ENCODE results near the gene C1orf226. TPM values are rescaled to one million over a fixed set of nuclear protein-coding genes. Genes with fewer than 3 reads are reported as not detected.

The C1orf226 gene, protein sequence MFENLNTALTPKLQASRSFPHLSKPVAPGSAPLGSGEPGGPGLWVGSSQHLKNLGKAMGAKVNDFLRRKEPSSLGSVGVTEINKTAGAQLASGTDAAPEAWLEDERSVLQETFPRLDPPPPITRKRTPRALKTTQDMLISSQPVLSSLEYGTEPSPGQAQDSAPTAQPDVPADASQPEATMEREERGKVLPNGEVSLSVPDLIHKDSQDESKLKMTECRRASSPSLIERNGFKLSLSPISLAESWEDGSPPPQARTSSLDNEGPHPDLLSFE
- 3.6 TPM for polyA plus RNA-seq (2013, experiment 1 of 2)
- 3.8 TPM for polyA plus RNA-seq (2013, experiment 2 of 2)

DNA sequence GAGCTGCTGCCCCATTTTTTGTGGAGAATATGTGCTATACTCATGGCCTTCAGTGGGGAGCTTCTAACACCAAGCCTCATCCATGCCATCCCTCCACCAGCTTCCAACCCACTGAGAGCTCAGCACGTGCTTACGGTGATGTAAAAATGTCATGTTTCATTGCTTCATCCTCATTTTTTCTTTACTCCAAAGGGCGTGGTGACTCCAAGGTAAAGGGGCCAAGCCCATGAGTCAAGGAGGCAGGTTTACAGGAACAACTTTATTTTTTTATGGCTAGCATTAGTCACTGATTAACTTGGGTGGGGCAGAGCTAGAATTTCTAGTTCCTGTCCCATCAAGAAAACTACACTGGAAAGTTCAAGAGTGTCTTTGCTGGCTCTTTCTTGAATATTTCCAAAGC, at the start of gene C1orf226:
C1orf226 (plus strand) TSS at position 346 of the 400 bp plus-strand sequence. CDS start 174 bp downstream, outside the sequence.
- no peak within 1 kb of the TSS for H4K8ac ChIP-seq (ENCODE audit: low read depth, low read length)
- no peak within 1 kb of the TSS for H3K27ac ChIP-seq (replicated peaks; ENCODE audit: low read length)
- peaks cover 3 to 36% of the 10 kb centered on the region in 2 donors for H3K36me3 ChIP-seq (replicated peaks in 1 of 2; ENCODE audit: control insufficient read depth in 2 of 2, insufficient read depth in 2 of 2, low read length in 2 of 2)
- H3K4me3 ChIP-seq (ENCODE audit: low read length in 2 of 2) = no peak within 1 kb of the TSS
- peak within 1 kb of the TSS; percentile 40 for H2AK5ac ChIP-seq (ENCODE audit: low read depth, low read length)
- H3K9me3 ChIP-seq (replicated peaks in 1 of 2; ENCODE audit: control insufficient read depth in 2 of 2, insufficient read depth in 1 of 2, low read depth in 1 of 2, low read length in 2 of 2) = no peaks in the 10 kb centered on the region
- no CpG with 5 or more reads among the region's 3 CpGs for WGBS, 2 donors (ENCODE audit: extremely low coverage in 2 of 2, insufficient read length in 2 of 2, insufficient replicate concordance in 1 of 2)
- no peak within 1 kb of the TSS for H2BK12ac ChIP-seq (ENCODE audit: low read length)
- no peak within 1 kb of the TSS for H3K14ac ChIP-seq (ENCODE audit: low read length)
- no peak within 1 kb of the TSS for H3K23ac ChIP-seq (ENCODE audit: low read depth, low read length, poor library complexity)
- no peak within 1 kb of the TSS for H3K4ac ChIP-seq (ENCODE audit: low read length)
- no peaks in the 10 kb centered on the region for H3K79me1 ChIP-seq (ENCODE audit: low read depth, low read length)
- DNase-seq (ENCODE audit: low spot score) = no peak
- H3K4me1 ChIP-seq (ENCODE audit: control insufficient read depth in 2 of 2, insufficient read depth in 1 of 2, low read depth in 1 of 2, low read length in 2 of 2) = peaks cover 20 to 21% of the 10 kb centered on the region in 2 donors
- no peak within 1 kb of the TSS for H3K4me2 ChIP-seq (ENCODE audit: insufficient read depth, low read length, poor library complexity, severe bottlenecking)
- H3K18ac ChIP-seq (ENCODE audit: low read length) = peak within 1 kb of the TSS; percentile 11
- no peak within 1 kb of the TSS for H4K91ac ChIP-seq (ENCODE audit: low read depth, low read length, poor library complexity)
- H3K9ac ChIP-seq (ENCODE audit: low read depth, low read length, poor library complexity) = no peak within 1 kb of the TSS
- H2AFZ ChIP-seq (ENCODE audit: low read length) = no peak within 1 kb of the TSS
- no peak within 1 kb of the TSS for H2BK120ac ChIP-seq (ENCODE audit: low read depth, low read length)
- H2BK5ac ChIP-seq (ENCODE audit: low read length) = no peak within 1 kb of the TSS
- H2BK15ac ChIP-seq (ENCODE audit: low read length) = no peak within 1 kb of the TSS
- no peaks in the 10 kb centered on the region for H3K27me3 ChIP-seq (ENCODE audit: control insufficient read depth in 3 of 3, insufficient read depth in 3 of 3, low read depth in 1 of 3, low read length in 3 of 3)

GRCh38 chr1:162333991-162334390, 47.5 kb upstream of the C1orf226 start:
- no peak overlapping the region for H3K4me2 ChIP-seq (ENCODE audit: insufficient read depth, low read length, poor library complexity, severe bottlenecking)
- H3K27ac ChIP-seq (replicated peaks; ENCODE audit: low read length) = no peak overlapping the region
- H2BK12ac ChIP-seq (ENCODE audit: low read length) = no peak overlapping the region

GRCh38 chr1:162335126-162335525, 46.4 kb upstream of the C1orf226 start:
- no CpG with 5 or more reads among the region's 5 CpGs for WGBS, 2 donors (ENCODE audit: extremely low coverage in 2 of 2, insufficient read length in 2 of 2, insufficient replicate concordance in 1 of 2)
- Histone ChIP-seq H2BK120ac (ENCODE audit: low read depth, low read length) (no peak overlapping the region), H4K8ac (ENCODE audit: low read depth, low read length) (no peak overlapping the region), H3K4me3 (ENCODE audit: low read length in 2 of 2) (no peak overlapping the region), H3K18ac (ENCODE audit: low read length) (no peak overlapping the region), H3K4me1 (ENCODE audit: control insufficient read depth in 2 of 2, insufficient read depth in 1 of 2, low read depth in 1 of 2, low read length in 2 of 2) (peaks cover 2 to 23% of the 10 kb centered on the region in 2 donors), H3K9me3 (replicated peaks in 1 of 2; ENCODE audit: control insufficient read depth in 2 of 2, insufficient read depth in 1 of 2, low read depth in 1 of 2, low read length in 2 of 2) (no peaks in the 10 kb centered on the region), H3K23ac (ENCODE audit: low read depth, low read length, poor library complexity) (no peak overlapping the region), H3K14ac (ENCODE audit: low read length) (no peak overlapping the region), H3K27me3 (ENCODE audit: control insufficient read depth in 3 of 3, insufficient read depth in 3 of 3, low read depth in 1 of 3, low read length in 3 of 3) (no peaks in the 10 kb centered on the region), H3K4ac (ENCODE audit: low read length) (no peak overlapping the region), H2BK15ac (ENCODE audit: low read length) (no peak overlapping the region), H3K9ac (ENCODE audit: low read depth, low read length, poor library complexity) (no peak overlapping the region), H2BK5ac (ENCODE audit: low read length) (no peak overlapping the region), H3K36me3 (replicated peaks in 1 of 2; ENCODE audit: control insufficient read depth in 2 of 2, insufficient read depth in 2 of 2, low read length in 2 of 2) (peaks cover 0 to 2% of the 10 kb centered on the region in 2 donors), H4K91ac (ENCODE audit: low read depth, low read length, poor library complexity) (no peak overlapping the region), H3K4me2 (ENCODE audit: insufficient read depth, low read length, poor library complexity, severe bottlenecking) (no peak overlapping the region), H2AK5ac (ENCODE audit: low read depth, low read length) (no peak overlapping the region), H2AFZ (ENCODE audit: low read length) (no peak overlapping the region), H3K27ac (replicated peaks; ENCODE audit: low read length) (no peak overlapping the region), H2BK12ac (ENCODE audit: low read length) (no peak overlapping the region), H3K79me1 (ENCODE audit: low read depth, low read length) (no peaks in the 10 kb centered on the region)
- no peak for DNase-seq (ENCODE audit: low spot score)

More at GRCh38 chr1:162333991-162334390, 47.5 kb upstream of the C1orf226 start:
- Histone ChIP-seq H2BK120ac (ENCODE audit: low read depth, low read length) (no peak overlapping the region), H2AFZ (ENCODE audit: low read length) (peak overlapping the region; percentile 60), H3K23ac (ENCODE audit: low read depth, low read length, poor library complexity) (no peak overlapping the region), H2BK15ac (ENCODE audit: low read length) (no peak overlapping the region), H3K9ac (ENCODE audit: low read depth, low read length, poor library complexity) (no peak overlapping the region), H3K18ac (ENCODE audit: low read length) (no peak overlapping the region), H3K14ac (ENCODE audit: low read length) (no peak overlapping the region), H3K4me3 (ENCODE audit: low read length in 2 of 2) (no peak overlapping the region), H3K9me3 (replicated peaks in 1 of 2; ENCODE audit: control insufficient read depth in 2 of 2, insufficient read depth in 1 of 2, low read depth in 1 of 2, low read length in 2 of 2) (no peaks in the 10 kb centered on the region), H3K4me1 (ENCODE audit: control insufficient read depth in 2 of 2, insufficient read depth in 1 of 2, low read depth in 1 of 2, low read length in 2 of 2) (peaks cover 2 to 23% of the 10 kb centered on the region in 2 donors), H2BK5ac (ENCODE audit: low read length) (no peak overlapping the region), H4K8ac (ENCODE audit: low read depth, low read length) (no peak overlapping the region), H3K79me1 (ENCODE audit: low read depth, low read length) (no peaks in the 10 kb centered on the region), H2AK5ac (ENCODE audit: low read depth, low read length) (no peak overlapping the region), H3K27me3 (ENCODE audit: control insufficient read depth in 3 of 3, insufficient read depth in 3 of 3, low read depth in 1 of 3, low read length in 3 of 3) (no peaks in the 10 kb centered on the region), H3K4ac (ENCODE audit: low read length) (no peak overlapping the region), H4K91ac (ENCODE audit: low read depth, low read length, poor library complexity) (no peak overlapping the region), H3K36me3 (replicated peaks in 1 of 2; ENCODE audit: control insufficient read depth in 2 of 2, insufficient read depth in 2 of 2, low read length in 2 of 2) (peaks cover 0 to 2% of the 10 kb centered on the region in 2 donors)
- DNase-seq (ENCODE audit: low spot score) = no peak

DNA sequence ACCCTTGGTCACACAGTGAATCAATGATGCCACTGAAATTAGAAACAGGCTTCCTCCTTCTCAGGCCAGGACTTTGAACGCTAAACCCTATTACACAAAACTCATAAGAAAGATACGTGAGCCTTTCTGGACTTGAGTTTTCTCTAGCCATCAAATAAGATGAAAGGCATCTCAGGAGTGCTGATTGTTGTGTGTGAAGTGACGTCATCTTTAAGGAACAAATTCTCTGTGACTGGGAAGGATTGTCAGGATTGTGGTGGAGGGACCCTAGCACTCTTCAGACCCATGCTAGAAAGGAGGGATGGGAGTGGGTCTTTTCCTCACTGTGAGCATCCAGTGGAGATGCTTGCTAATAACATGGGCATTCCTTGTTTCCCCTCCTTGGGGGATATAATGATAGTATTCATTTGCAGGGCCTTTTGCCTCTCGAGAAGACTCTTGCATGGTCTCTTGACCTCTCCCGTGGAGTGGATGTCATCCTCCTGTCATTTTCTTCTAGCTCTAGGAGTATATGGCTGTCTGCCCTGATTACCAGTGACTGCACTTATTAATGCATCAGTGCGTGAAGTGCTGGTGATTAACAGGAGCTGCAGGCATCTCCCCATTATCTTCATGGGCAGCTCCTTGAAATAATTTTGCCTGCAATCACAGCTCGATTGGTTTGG, 44.8 kb upstream of the C1orf226 start:
- no peak overlapping the region for H3K23ac ChIP-seq (ENCODE audit: low read depth, low read length, poor library complexity)
- peaks cover 0 to 2% of the 10 kb centered on the region in 2 donors for H3K36me3 ChIP-seq (replicated peaks in 1 of 2; ENCODE audit: control insufficient read depth in 2 of 2, insufficient read depth in 2 of 2, low read length in 2 of 2)
- no peak overlapping the region for H3K4me3 ChIP-seq (ENCODE audit: low read length in 2 of 2)
- no peak overlapping the region for H2BK120ac ChIP-seq (ENCODE audit: low read depth, low read length)
- H3K4ac ChIP-seq (ENCODE audit: low read length) = no peak overlapping the region
- H3K9me3 ChIP-seq (replicated peaks in 1 of 2; ENCODE audit: control insufficient read depth in 2 of 2, insufficient read depth in 1 of 2, low read depth in 1 of 2, low read length in 2 of 2) = no peaks in the 10 kb centered on the region
- DNase-seq (ENCODE audit: low spot score) = no peak
- no peak overlapping the region for H2BK12ac ChIP-seq (ENCODE audit: low read length)
- H3K27me3 ChIP-seq (ENCODE audit: control insufficient read depth in 3 of 3, insufficient read depth in 3 of 3, low read depth in 1 of 3, low read length in 3 of 3) = no peaks in the 10 kb centered on the region
- H3K79me1 ChIP-seq (ENCODE audit: low read depth, low read length) = no peaks in the 10 kb centered on the region
- no peak overlapping the region for H2AK5ac ChIP-seq (ENCODE audit: low read depth, low read length)
- H3K14ac ChIP-seq (ENCODE audit: low read length) = no peak overlapping the region
- H2BK5ac ChIP-seq (ENCODE audit: low read length) = no peak overlapping the region
- H3K18ac ChIP-seq (ENCODE audit: low read length) = no peak overlapping the region
- H4K91ac ChIP-seq (ENCODE audit: low read depth, low read length, poor library complexity) = no peak overlapping the region
- no peak overlapping the region for H3K4me2 ChIP-seq (ENCODE audit: insufficient read depth, low read length, poor library complexity, severe bottlenecking)
- H3K27ac ChIP-seq (replicated peaks; ENCODE audit: low read length) = no peak overlapping the region
- H2AFZ ChIP-seq (ENCODE audit: low read length) = no peak overlapping the region
- no CpG with 5 or more reads among the region's 7 CpGs for WGBS, 2 donors (ENCODE audit: extremely low coverage in 2 of 2, insufficient read length in 2 of 2, insufficient replicate concordance in 1 of 2)
- no peak overlapping the region for H2BK15ac ChIP-seq (ENCODE audit: low read length)
- H3K4me1 ChIP-seq (ENCODE audit: control insufficient read depth in 2 of 2, insufficient read depth in 1 of 2, low read depth in 1 of 2, low read length in 2 of 2) = peaks cover 2 to 23% of the 10 kb centered on the region in 2 donors
- no peak overlapping the region for H3K9ac ChIP-seq (ENCODE audit: low read depth, low read length, poor library complexity)
- H4K8ac ChIP-seq (ENCODE audit: low read depth, low read length) = no peak overlapping the region

All from neuronal stem cell (in vitro differentiated cells).